Esophagus muscularis mucosa (tissue), 4 donors: Measurements from ENCODE around the gene GDA. TPM values are rescaled to one million over a fixed set of nuclear protein-coding genes. Genes with fewer than 3 reads are reported as not detected.

ENCODE experiments used
- DNase-seq: peaks from one replicate; pipeline ENCODE4 v3.0.0-alpha.2; 2017; ENCODE audit errors: extremely low spot score
- H3K27ac ChIP-seq, 4 donors: fragments of 200-600 bp; sonication (generic); replicated peaks in 1 of 4; 1 replicate in 3 of 4; 2 replicates in 1 of 4; pipeline ENCODE4 v1.5.1; 2016 to 2019; ENCODE audit warnings: mild to moderate bottlenecking in 1 of 4
- H3K27me3 ChIP-seq, 4 donors: fragments of 200-600 bp; sonication (generic); one replicate each; pipeline versions ENCODE4 v1.5.1 to v1.6.0; 2016 to 2019
- H3K36me3 ChIP-seq, 4 donors: fragments of 200-600 bp; sonication (generic); one replicate each; pipeline ENCODE4 v1.5.1; 2016 to 2019
- H3K4me1 ChIP-seq, 4 donors: fragments of 200-600 bp; sonication (generic); one replicate each; pipeline ENCODE4 v1.5.1; 2016 to 2019
- H3K4me3 ChIP-seq, 4 donors: fragments of 200-600 bp; sonication (generic); 1 replicate in 2 of 4; 2 replicates in 2 of 4; pipeline ENCODE4 v1.5.1; 2016 to 2019; ENCODE audit warnings: mild to moderate bottlenecking in 4 of 4, moderate library complexity in 1 of 4
- H3K9me3 ChIP-seq, 4 donors: fragments of 200-600 bp; sonication (generic); 1 replicate in 3 of 4; 2 replicates in 1 of 4; pipeline ENCODE4 v1.5.1; 2016 to 2019
- CTCF ChIP-seq, 3 experiments: fragments of 200-600 bp in 2 of 3; fragments of 450-650 bp in 1 of 3; sonication (generic) in 2 of 3; IDR thresholded peaks; one replicate each; pipeline ENCODE4 v1.5.1; 2017 to 2019; ENCODE audit warnings: antibody characterized with exemption in 3 of 3, mild to moderate bottlenecking in 2 of 3, moderate library complexity in 1 of 3
- EP300 ChIP-seq: sonication (generic); formaldehyde crosslinking; IDR thresholded peaks from one replicate; pipeline ENCODE4 v1.6.1; 2017; ENCODE audit warnings: antibody characterized with exemption
- POLR2A ChIP-seq: fragments of 450-650 bp; IDR thresholded peaks from one replicate; pipeline ENCODE4 v1.6.1; 2017; ENCODE audit warnings: antibody characterized with exemption, moderate library complexity, mild to moderate bottlenecking, low read depth
- POLR2AphosphoS5 ChIP-seq, 2 donors: sonication (generic); formaldehyde crosslinking; IDR thresholded peaks; one replicate each; pipeline ENCODE4 v1.6.1; 2017; ENCODE audit warnings: antibody characterized with exemption in 2 of 2
- WGBS: methylation state at CpG from one replicate; pipeline ENCODE4 v1.1.5; 2018; 5-methylcytosine and 5-hydroxymethylcytosine counted together
- intact Hi-C: fragments of 100-400 bp; cut with DNase I; formaldehyde crosslinking; loops from one replicate; pipeline ENCODE4 v1.15.1; 2023
- total RNA-seq, 4 donors: library from RNA; depleted of rRNA; stranded (reverse); fragments of >200 nt; gene quantifications; one replicate each; pipeline versions ENCODE4 v1.1.0 to v1.2.1, GENCODE V29; 2016

Gene GDA
- total RNA-seq, 4 donors from 2014 or later = not detected

DNA sequence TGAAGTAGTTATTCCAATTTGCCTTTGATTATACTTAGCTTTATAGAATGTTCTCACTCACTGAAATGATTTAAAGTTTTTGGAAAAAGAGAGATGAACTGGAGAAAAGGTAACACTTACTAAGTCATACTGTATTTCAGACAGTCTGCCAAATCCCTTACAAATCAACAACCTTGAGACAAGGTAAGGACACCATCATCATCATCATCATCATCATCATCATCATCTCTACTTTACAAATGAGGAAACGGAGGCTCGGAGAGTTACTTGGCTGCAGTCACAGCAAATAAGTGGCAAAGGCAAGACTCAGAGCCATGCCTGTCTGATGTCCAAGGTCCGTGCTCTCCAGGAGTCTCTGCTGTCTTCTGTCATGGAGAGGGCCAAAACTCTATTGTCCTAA is 9.4 kb downstream of the GDA start:
- Histone ChIP-seq H3K4me1 (no peaks in the 10 kb centered on the region), H3K9me3 (no peaks in the 10 kb centered on the region), H3K36me3 (no peaks in the 10 kb centered on the region), H3K27me3 (no peaks in the 10 kb centered on the region), H3K27ac (no peak overlapping the region), H3K4me3 (no peak overlapping the region)
- WGBS = 95% methylated on average over 3 of the region's 3 CpGs
- intact Hi-C loops = no loop called here
- TF ChIP-seq POLR2A (no peak), CTCF (IDR thresholded peaks at IDR 0.05) (no peak), POLR2AphosphoS5 (IDR thresholded peaks at IDR 0.05) (no peak), EP300 (no peak)
- no peak for DNase-seq

GRCh38 chr9:72160446-72161123 is 11.3 kb downstream of the GDA start:
- H3K4me1 ChIP-seq = no peaks in the 10 kb centered on the region
- H3K36me3 ChIP-seq = no peaks in the 10 kb centered on the region
- H3K9me3 ChIP-seq = no peaks in the 10 kb centered on the region
- intact Hi-C loops = no loop called here
- no peak overlapping the region for H3K4me3 ChIP-seq
- WGBS = 84% methylated on average over 6 of the region's 6 CpGs
- H3K27me3 ChIP-seq = no peaks in the 10 kb centered on the region
- TF ChIP-seq EP300 (no peak), CTCF (IDR thresholded peaks at IDR 0.05) (no peak), POLR2AphosphoS5 (IDR thresholded peaks at IDR 0.05) (no peak), POLR2A (no peak)
- H3K27ac ChIP-seq = no peak overlapping the region
- no peak for DNase-seq

- Histone ChIP-seq H3K36me3 (no peaks in the 10 kb centered on the region), H3K4me1 (no peaks in the 10 kb centered on the region), H3K4me3 (no peak overlapping the region), H3K9me3 (no peaks in the 10 kb centered on the region), H3K27me3 (no peaks in the 10 kb centered on the region), H3K27ac (no peak overlapping the region)
- DNase-seq = no peak
- TF ChIP-seq POLR2A (no peak), CTCF (IDR thresholded peaks at IDR 0.05) (no peak), EP300 (no peak), POLR2AphosphoS5 (IDR thresholded peaks at IDR 0.05) (no peak)
- intact Hi-C loops = no loop called here
- 71% methylated on average over 7 of the region's 7 CpGs for WGBS
These were observed 16.1 kb downstream of the GDA start for GRCh38 chr9:72165326-72165725.

GRCh38 chr9:72165821-72166547 is 16.7 kb downstream of the GDA start:
- TF ChIP-seq POLR2A = no peak
- no peak for TF ChIP-seq POLR2AphosphoS5 (IDR thresholded peaks at IDR 0.05)
- TF ChIP-seq CTCF (IDR thresholded peaks at IDR 0.05) = no peak
- no peak for TF ChIP-seq EP300
- no peak for DNase-seq
- no peaks in the 10 kb centered on the region for H3K4me1 ChIP-seq
- H3K9me3 ChIP-seq = no peaks in the 10 kb centered on the region
- H3K27me3 ChIP-seq = no peaks in the 10 kb centered on the region
- WGBS = 73% methylated on average over 4 of the region's 4 CpGs
- intact Hi-C loops = no loop called here
- no peak overlapping the region for H3K4me3 ChIP-seq
- no peaks in the 10 kb centered on the region for H3K36me3 ChIP-seq
- H3K27ac ChIP-seq = no peak overlapping the region
